PFSK-1 (cell line): ENCODE data around the gene GPR108.

Experiments used
- SIN3A ChIP-seq: IDR thresholded peaks from 2 replicates; pipeline ENCODE4 v1.6.1; 2012; ENCODE audit warnings: mild to moderate bottlenecking, low read length, moderate library complexity, borderline replicate concordance; ENCODE audit not compliant: insufficient read depth
- TAF1 ChIP-seq: IDR thresholded peaks from 2 replicates; pipeline ENCODE4 v1.6.1; 2012; ENCODE audit warnings: low read length, control low read depth, borderline replicate concordance; ENCODE audit not compliant: insufficient read depth

DNA sequence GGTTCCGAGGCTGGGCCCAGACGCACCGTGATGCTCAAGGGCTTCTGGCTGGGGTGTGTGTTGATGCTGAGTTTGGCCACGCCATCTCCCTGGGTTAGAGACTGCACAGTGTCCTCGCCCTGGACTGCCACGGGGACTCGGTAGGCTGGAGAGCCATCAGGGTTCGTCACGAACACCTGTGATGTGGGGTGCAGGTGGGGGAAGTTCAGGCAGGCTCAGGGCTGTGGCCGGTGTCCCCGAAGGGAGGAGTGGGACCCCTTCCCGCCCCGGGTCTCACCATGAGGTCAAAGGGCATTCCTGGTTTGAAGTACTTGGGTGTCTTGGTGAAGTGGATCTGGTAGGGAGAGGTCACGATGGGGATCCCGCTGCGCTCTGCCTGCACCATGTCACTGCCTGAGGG is 25.1 kb downstream of the GPR108 start:
- no peak for TF ChIP-seq TAF1
- TF ChIP-seq SIN3A = no peak
